GM21576 (cell line): ENCODE data around the gene MS4A4A.
"Not testable (repeated sequence)": the region's sequence is repeated elsewhere in the genome, so short reads cannot be mapped to it uniquely, and the experiment has no call there.

Experiments
- ATAC-seq: cut with Tn5 transposase; IDR thresholded peaks from one replicate; pipeline ENCODE4 v1.9.1; 2021; ENCODE audit warnings: mild to moderate bottlenecking, moderate library complexity; ENCODE audit not compliant: unreplicated experiment

MS4A4A gene

GRCh38 chr11:60301178-60301577, 20.7 kb downstream of the MS4A4A start:
- ATAC-seq: no peak

DNA sequence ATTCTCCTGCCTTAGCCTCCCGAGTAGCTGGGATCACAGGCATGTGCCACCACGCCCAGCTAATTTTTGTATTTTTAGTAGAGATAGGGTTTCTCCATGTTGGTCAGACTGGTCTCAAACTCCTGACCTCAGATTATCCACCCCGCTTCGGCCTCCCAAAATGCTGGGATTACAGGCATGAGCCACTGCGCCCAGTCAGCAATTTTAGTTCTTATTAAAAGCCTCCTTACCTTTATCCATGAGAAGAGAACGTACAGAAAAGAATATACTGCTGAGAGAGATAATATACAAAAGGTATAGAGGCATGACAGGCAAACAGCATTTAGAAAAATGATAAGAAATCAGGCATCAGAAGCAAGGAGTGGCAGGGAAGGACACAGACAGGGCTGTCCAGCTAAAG, 21.4 kb downstream of the MS4A4A start:
- ATAC-seq: not testable (repeated sequence)

DNA sequence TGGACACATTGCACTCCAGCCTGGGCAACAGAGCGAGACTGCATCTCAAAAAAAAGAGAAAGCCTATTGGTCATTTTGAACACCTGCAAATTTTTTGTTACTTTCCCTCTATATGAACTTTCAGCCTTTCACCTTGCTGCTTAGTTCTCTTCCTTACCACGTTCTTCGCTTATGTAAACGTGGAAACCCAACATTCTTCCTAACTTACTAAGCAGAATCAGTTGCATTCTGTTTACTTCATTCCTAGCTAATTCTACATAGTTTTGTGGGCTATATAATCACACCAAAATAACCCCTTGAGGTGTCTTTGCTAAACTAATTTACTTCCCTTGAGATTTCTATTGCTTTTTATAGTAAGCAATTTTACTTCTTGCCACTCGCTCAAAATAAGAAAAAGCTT, 23.2 kb downstream of the MS4A4A start:
- ATAC-seq: no peak

DNA sequence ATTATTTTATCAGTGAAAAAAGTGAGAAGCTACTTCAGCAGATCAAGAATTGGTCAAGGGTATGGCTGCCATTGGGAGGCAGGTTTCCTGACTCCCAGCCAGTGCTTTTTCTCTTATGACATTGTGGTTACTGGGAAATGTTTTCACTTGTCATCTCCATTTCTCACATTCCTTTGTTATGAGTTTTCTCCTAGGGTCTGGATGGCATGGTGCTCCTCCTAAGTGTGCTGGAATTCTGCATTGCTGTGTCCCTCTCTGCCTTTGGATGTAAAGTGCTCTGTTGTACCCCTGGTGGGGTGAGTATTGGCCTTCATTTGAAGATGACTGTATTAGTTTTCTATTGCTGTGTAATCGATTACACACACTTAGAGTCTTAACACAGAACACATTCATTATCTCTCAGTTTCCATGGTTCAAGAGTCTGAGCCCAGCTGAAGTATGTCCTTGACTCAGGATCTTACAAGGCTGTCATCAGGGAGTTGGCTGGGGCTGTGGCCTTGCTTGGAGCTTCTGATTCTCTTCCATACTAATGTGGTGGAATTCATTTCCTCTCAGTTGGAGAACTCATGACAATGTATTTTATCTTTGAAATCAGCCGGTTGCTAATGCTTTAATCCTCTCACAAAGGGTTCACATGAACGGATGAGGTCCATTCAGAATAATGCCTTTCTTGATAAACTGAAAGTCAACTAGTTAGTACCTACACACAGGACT, 25.6 kb downstream of the MS4A4A start:
- ATAC-seq: no peak

DNA sequence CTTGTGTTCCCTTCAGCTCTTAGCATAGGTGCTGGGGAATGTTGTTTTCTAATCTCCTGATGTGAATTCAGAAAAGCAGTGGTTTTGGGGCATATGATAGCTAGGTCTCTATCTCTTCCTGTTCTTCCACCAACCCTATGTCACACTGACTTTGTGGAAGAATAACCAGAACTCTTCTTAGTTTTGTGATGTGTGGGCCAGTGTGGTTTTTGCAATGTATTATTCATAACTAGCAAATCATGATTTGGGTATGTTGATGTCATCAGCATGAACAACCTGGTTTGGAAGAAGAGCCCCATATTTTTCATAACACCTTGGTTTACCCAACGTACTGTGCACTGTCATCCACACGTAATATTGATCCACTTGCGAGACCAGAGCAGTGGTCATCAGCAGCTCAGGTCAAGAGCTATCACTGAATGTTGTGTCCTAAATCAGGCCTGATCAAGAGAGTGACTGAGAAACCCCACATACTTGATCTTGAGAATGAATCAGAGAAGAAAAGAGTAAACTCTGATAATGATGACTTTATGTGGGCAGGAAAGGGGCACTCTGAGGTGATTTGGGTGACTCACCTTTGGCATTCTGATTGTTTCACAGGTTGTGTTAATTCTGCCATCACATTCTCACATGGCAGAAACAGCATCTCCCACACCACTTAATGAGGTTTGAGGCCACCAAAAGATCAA, 27.2 kb downstream of the MS4A4A start:
- no peak for ATAC-seq

GRCh38 chr11:60310407-60310998, 30.0 kb downstream of the MS4A4A start:
- ATAC-seq: peak; percentile 66

- no peak for ATAC-seq
Measured at GRCh38 chr11:60314635-60315321, 34.3 kb downstream of the MS4A4A start.

GRCh38 chr11:60315871-60316270, 35.4 kb downstream of the MS4A4A start:
- ATAC-seq: no peak

DNA sequence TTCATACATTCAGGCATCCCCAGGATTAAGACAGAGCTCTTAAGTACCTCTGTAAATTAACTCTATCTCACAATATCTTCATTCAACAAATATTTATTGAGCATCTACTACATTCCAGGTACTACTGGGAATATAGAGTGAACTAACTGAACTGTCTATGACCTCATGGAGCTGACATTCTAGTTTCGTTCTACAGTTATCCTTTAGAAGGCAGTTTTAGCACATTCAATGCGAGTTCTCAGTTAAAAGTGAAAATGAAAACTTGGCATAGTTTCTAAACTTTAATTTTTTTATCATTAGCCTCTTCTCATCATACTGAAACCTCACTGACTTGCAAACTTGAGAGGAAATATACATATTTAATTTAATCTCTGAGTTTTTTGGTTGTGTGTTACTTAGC, 35.9 kb downstream of the MS4A4A start:
- no peak for ATAC-seq

GRCh38 chr11:60318726-60319125, 38.3 kb downstream of the MS4A4A start:
- no peak for ATAC-seq

- no peak for ATAC-seq
Measured at GRCh38 chr11:60321051-60321450, 40.6 kb downstream of the MS4A4A start.

GRCh38 chr11:60326955-60327354, 46.5 kb downstream of the MS4A4A start, which contains the start of gene MS4A6E:
MS4A6E (plus strand) TSS chr11:60327255; CDS start chr11:60334896, 7,641 bp downstream.
- no peak for ATAC-seq

- ATAC-seq: no peak
Measured at GRCh38 chr11:60328460-60328859, 48.0 kb downstream of the MS4A4A start.

GRCh38 chr11:60332846-60333245, 52.4 kb downstream of the MS4A4A start:
- no peak for ATAC-seq

GRCh38 chr11:60334005-60334620, 53.6 kb downstream of the MS4A4A start:
- no peak for ATAC-seq

DNA sequence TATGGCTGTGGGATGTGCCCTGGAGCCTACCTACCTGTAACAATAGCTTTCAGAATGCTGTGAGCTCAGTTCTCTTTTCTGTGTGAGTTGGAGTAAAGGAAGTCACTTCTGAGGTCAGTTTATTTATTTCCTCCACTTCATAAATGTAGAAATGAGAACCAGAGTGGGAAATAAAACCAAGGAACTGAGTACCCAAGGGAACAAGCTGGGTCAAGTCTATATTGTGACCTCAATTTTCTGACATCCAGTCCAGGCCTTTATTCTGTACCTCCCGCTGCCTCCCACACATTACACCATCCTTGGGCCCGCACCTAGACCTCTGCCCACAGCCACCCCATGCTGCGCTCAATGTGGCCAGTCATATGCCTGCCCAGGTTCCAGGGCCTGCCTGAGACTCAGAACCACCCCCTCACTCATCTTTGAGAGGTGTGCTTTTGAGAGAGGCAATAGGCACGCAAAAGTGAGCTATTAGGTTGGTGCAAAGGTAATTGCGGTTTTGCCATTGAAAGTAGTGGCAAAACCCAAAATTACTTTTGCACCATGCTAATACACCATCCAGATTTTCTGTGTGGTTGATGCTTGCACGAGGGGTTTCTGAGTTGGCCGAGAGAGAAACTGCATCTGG, 56.4 kb downstream of the MS4A4A start:
- ATAC-seq: no peak

- no peak for ATAC-seq
Measured at GRCh38 chr11:60338053-60338452, 57.6 kb downstream of the MS4A4A start.

DNA sequence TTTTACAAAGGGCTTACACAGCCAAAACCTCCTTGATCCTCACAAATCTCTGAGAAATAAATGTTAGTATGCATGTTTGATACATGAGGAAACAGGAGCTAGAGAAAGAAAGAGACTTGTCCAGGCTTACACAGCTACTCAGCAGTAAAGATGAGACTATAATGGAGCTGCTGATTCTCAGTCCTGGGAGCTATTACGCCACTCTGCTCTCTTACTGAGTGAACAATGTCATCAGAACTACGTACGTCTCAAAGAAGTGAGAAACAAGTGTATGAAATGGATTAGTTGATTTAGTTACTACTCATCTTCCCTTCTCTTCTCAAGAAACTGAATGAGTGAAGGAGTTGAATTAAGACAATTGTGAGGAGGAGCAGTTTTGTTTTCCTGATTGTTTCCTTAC, 58.9 kb downstream of the MS4A4A start:
- ATAC-seq: no peak

DNA sequence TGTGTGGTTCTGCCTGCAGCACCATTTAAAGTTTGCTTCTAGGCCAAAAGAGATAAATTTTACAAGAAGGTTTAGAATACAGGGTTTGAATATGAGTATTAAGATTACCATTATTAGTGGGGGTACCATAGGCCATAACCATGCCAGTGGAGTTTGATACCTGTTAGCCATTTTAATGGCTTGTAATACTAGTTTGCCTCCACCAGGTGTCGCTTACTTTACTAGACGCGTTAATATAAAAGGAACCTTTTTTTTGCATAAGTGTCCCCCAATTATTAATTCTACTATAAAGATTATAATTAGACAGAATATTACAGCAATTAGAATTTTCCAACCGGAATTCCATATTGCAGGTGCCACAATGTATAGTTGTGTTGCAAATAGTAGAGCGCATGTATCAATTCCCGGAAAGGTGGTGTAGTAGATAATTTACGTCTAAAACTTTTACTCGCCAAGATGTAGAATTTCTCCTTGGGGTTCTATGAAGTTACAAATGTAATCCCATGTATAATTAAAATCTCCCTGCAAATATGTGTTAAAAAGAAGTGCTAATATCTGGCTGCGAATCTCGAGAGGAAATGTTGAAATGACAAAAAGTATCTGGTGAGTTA, 62.7 kb downstream of the MS4A4A start:
- ATAC-seq: no peak

GRCh38 chr11:60344146-60344545, 63.7 kb downstream of the MS4A4A start:
- no peak for ATAC-seq
